Adipocyte (in vitro differentiated cells): ENCODE measurements around the gene KCNQ1.

ENCODE experiments used
- DNase-seq: peaks from one replicate; pipeline ENCODE4 v3.0.0-alpha.2; 2015; ENCODE audit warnings: low read depth
- H3K27me3 ChIP-seq: replicated peaks from 2 replicates; pipeline ENCODE4 v1.7.0; 2013; ENCODE audit warnings: mild to moderate bottlenecking, low read length, moderate library complexity; ENCODE audit not compliant: control insufficient read depth, insufficient read depth
- H3K36me3 ChIP-seq: 2 replicates; pipeline ENCODE4 v1.7.0; 2013; ENCODE audit warnings: low read length, mild to moderate bottlenecking, moderate library complexity; ENCODE audit not compliant: control insufficient read depth, insufficient read depth, severe bottlenecking
- H3K4me1 ChIP-seq: 2 replicates; pipeline ENCODE4 v1.7.0; 2013; ENCODE audit warnings: mild to moderate bottlenecking, low read length, moderate library complexity; ENCODE audit not compliant: control insufficient read depth, insufficient read depth
- H3K4me3 ChIP-seq: 2 replicates; pipeline ENCODE4 v1.7.0; 2013; ENCODE audit warnings: mild to moderate bottlenecking, low read length, moderate library complexity
- H3K9ac ChIP-seq: 2 replicates; pipeline ENCODE4 v1.7.0; 2013; ENCODE audit warnings: mild to moderate bottlenecking, low read length, moderate library complexity
- H3K9me3 ChIP-seq: 2 replicates; pipeline ENCODE4 v1.7.0; 2013; ENCODE audit warnings: mild to moderate bottlenecking, low read length, moderate library complexity; ENCODE audit not compliant: control insufficient read depth

Gene KCNQ1

GRCh38 chr11:2865922-2866577, 421.2 kb downstream of the KCNQ1 start:
- Histone ChIP-seq H3K4me1 (peaks cover 3% of the 10 kb centered on the region), H3K9me3 (peaks cover 8% of the 10 kb centered on the region)

GRCh38 chr11:2867142-2867541, 422.3 kb downstream of the KCNQ1 start:
- peaks cover 3% of the 10 kb centered on the region for H3K4me1 ChIP-seq
- DNase-seq, result no peak
- no peak overlapping the region for H3K9ac ChIP-seq
- no peaks in the 10 kb centered on the region for H3K36me3 ChIP-seq
- H3K27me3 ChIP-seq, result peaks cover 44% of the 10 kb centered on the region
- no peak overlapping the region for H3K4me3 ChIP-seq
- peaks cover 8% of the 10 kb centered on the region for H3K9me3 ChIP-seq

More at GRCh38 chr11:2865922-2866577, 421.2 kb downstream of the KCNQ1 start:
- no peak for DNase-seq
- no peak overlapping the region for H3K9ac ChIP-seq
- H3K4me3 ChIP-seq, result no peak overlapping the region
- H3K36me3 ChIP-seq, result no peaks in the 10 kb centered on the region
- H3K27me3 ChIP-seq, result peaks cover 34% of the 10 kb centered on the region

GRCh38 chr11:2867722-2868505, 423.1 kb downstream of the KCNQ1 start:
- DNase-seq, result no peak
- peaks cover 44% of the 10 kb centered on the region for H3K27me3 ChIP-seq
- peaks cover 3% of the 10 kb centered on the region for H3K4me1 ChIP-seq
- H3K9me3 ChIP-seq, result peaks cover 8% of the 10 kb centered on the region
- H3K36me3 ChIP-seq, result no peaks in the 10 kb centered on the region
- no peak overlapping the region for H3K9ac ChIP-seq
- peak overlapping the region; percentile 43 for H3K4me3 ChIP-seq

- Histone ChIP-seq H3K4me3 (peak overlapping the region; percentile 43), H3K4me1 (peaks cover 3% of the 10 kb centered on the region), H3K9ac (no peak overlapping the region), H3K9me3 (peaks cover 8% of the 10 kb centered on the region), H3K27me3 (peaks cover 44% of the 10 kb centered on the region), H3K36me3 (no peaks in the 10 kb centered on the region)
- no peak for DNase-seq
Observed at GRCh38 chr11:2868506-2869133, 423.8 kb downstream of the KCNQ1 start.

GRCh38 chr11:2869134-2869526, 424.3 kb downstream of the KCNQ1 start:
- H3K4me1 ChIP-seq, result peaks cover 3% of the 10 kb centered on the region
- no peak overlapping the region for H3K4me3 ChIP-seq
- H3K9me3 ChIP-seq, result peaks cover 8% of the 10 kb centered on the region
- DNase-seq, result no peak
- no peak overlapping the region for H3K9ac ChIP-seq
- H3K36me3 ChIP-seq, result no peaks in the 10 kb centered on the region
- peaks cover 44% of the 10 kb centered on the region for H3K27me3 ChIP-seq

- H3K27me3 ChIP-seq, result peaks cover 47% of the 10 kb centered on the region
- peaks cover 8% of the 10 kb centered on the region for H3K9me3 ChIP-seq
- DNase-seq, result no peak
- peaks cover 3% of the 10 kb centered on the region for H3K4me1 ChIP-seq
- H3K36me3 ChIP-seq, result no peaks in the 10 kb centered on the region
- H3K4me3 ChIP-seq, result no peak overlapping the region
- H3K9ac ChIP-seq, result no peak overlapping the region
Observed at GRCh38 chr11:2869561-2870427, 425.0 kb downstream of the KCNQ1 start.

GRCh38 chr11:2870460-2870859, 425.7 kb downstream of the KCNQ1 start:
- Histone ChIP-seq H3K4me3 (no peak overlapping the region), H3K9ac (no peak overlapping the region), H3K9me3 (peaks cover 8% of the 10 kb centered on the region), H3K27me3 (peaks cover 49% of the 10 kb centered on the region), H3K36me3 (no peaks in the 10 kb centered on the region), H3K4me1 (peaks cover 3% of the 10 kb centered on the region)
- no peak for DNase-seq

- H3K9me3 ChIP-seq, result peaks cover 8% of the 10 kb centered on the region
- H3K4me3 ChIP-seq, result no peak overlapping the region
- no peak for DNase-seq
- H3K9ac ChIP-seq, result no peak overlapping the region
- peaks cover 51% of the 10 kb centered on the region for H3K27me3 ChIP-seq
- H3K36me3 ChIP-seq, result no peaks in the 10 kb centered on the region
- H3K4me1 ChIP-seq, result peaks cover 3% of the 10 kb centered on the region
Observed at GRCh38 chr11:2870969-2871680, 426.3 kb downstream of the KCNQ1 start.

- Histone ChIP-seq H3K4me3 (no peak overlapping the region), H3K36me3 (no peaks in the 10 kb centered on the region), H3K9me3 (peaks cover 10% of the 10 kb centered on the region), H3K27me3 (peaks cover 27% of the 10 kb centered on the region), H3K9ac (no peak overlapping the region), H3K4me1 (no peaks in the 10 kb centered on the region)
- DNase-seq, result no peak
Observed at GRCh38 chr11:2874963-2875362, 430.2 kb downstream of the KCNQ1 start.

GRCh38 chr11:2877474-2877873, 432.7 kb downstream of the KCNQ1 start:
- H3K9me3 ChIP-seq, result peaks cover 10% of the 10 kb centered on the region
- no peaks in the 10 kb centered on the region for H3K36me3 ChIP-seq
- H3K9ac ChIP-seq, result no peak overlapping the region
- DNase-seq, result no peak
- H3K27me3 ChIP-seq, result peaks cover 6% of the 10 kb centered on the region
- H3K4me3 ChIP-seq, result no peak overlapping the region
- no peaks in the 10 kb centered on the region for H3K4me1 ChIP-seq
